Measurements from ENCODE around the gene GPR27.

Gene GPR27

GRCh38 chr3:71733319-71733718, 20.3 kb upstream of the GPR27 start:
- DNase-seq = no peak

- no peak for DNase-seq
Measured at GRCh38 chr3:71734881-71735280, 18.8 kb upstream of the GPR27 start.

GRCh38 chr3:71742621-71743020, 11.0 kb upstream of the GPR27 start:
- no peak for DNase-seq

DNA sequence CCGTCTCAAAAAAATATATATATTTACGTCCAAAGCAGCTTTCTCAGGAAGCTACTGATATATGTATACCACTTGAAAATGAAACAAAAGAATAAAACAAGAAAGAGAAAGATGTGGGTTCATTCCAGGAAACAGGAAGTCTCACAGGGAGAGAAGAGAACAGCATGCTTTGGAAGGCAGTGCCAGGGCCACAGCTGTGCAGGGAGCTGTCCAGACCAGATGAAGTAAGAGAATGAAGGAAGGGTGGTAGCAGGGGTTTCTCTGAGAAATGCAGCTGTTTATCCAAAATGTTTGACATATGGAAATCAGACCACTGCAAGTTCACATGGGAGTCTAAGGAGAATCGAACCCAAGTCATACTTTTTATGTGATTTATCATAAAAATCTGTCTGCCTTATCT, 8.9 kb upstream of the GPR27 start:
- DNase-seq = no peak

GRCh38 chr3:71751602-71752001, 2.1 kb upstream of the GPR27 start:
- no peak for DNase-seq

DNA sequence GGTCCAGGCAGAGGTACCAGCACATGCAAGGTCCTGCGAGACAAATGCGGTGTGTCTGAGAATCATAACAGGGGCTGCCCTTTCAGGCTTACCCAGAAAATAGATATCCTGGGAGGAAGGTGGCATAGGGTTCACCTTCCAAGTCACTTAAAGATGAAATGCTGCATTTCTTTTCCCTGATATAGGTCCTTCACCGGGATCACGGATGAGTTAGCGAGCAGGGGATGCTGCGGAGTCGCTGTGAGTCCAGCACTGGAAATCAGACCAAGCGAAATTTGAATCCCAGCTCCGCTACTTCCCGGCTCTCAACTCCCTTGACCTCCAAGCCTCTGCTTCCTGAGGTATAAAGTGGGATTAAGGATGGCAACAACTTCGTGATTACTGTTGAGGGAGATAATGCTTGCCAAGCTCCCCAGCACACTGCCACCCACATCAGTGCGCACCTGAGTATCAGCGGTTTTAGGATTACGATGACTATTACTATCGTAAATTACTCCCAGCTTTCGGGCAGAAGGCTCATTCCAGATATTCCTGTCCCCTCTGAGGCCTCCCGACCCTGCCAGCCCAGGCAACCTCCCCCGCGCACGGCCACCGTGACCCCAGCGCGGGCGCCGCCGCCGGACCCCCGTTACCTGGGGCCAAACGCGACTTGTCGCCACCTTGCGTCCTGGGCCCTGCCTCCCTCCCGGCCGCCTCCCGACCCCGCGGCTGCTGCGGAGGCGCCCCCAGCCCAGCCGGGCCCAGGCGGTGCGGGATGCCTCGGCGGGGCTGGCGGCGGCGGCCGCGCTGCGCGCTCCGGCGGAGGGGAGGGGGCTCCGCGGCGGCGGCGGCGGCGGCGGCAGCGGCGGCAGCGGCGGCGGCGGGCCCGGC, 589 bp upstream of the GPR27 start:
- DNase-seq = no peak

DNA sequence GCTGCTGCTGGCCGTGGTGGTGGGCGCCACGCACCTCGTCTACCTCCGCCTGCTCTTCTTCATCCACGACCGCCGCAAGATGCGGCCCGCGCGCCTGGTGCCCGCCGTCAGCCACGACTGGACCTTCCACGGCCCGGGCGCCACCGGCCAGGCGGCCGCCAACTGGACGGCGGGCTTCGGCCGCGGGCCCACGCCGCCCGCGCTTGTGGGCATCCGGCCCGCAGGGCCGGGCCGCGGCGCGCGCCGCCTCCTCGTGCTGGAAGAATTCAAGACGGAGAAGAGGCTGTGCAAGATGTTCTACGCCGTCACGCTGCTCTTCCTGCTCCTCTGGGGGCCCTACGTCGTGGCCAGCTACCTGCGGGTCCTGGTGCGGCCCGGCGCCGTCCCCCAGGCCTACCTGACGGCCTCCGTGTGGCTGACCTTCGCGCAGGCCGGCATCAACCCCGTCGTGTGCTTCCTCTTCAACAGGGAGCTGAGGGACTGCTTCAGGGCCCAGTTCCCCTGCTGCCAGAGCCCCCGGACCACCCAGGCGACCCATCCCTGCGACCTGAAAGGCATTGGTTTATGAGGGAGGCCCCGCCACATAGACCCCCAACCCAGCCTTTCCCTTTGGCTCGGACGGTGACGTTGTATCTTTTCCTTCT, 1.1 kb downstream of the GPR27 start:
- DNase-seq = no peak

DNA sequence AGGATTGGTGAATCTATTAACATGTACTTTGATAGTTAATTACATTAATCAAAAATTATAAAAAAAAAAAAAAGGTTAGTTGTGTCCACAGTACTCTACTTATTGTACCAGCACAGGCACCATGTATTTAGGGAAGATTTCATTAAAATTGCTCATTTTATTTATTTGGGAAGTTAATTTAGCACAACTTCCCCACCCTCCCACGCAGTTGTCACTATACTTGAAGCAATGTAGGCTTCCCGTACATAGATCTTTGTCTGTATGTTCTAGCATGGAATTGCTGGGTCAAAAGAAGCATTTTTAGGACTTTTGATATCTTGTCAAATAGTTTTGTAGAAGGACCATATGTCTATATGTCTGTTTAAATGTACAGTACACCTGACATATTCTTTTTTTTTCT, 4.4 kb downstream of the GPR27 start:
- no peak for DNase-seq

DNA sequence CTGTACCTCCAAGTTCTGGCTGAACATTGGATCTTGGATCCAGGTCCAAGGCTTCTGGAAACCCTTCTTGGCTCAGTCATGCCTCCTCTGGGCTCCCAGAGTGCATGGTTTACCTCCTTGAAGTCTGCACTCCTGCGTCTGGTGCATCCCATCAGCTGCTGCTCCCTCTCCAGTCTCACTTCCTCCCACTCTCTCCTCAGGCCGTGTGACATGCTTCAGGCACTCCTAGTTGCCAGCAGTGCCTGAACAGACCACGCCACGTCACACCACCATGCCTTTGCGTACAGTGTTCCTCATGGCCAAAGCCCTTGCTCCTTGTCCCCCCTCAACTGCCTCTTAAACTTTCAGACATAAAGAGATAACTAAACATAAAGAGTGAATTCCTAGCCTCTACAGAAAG, 5.7 kb downstream of the GPR27 start:
- no peak for DNase-seq

- DNase-seq = no peak
Measured at GRCh38 chr3:71760140-71760539, 6.5 kb downstream of the GPR27 start.

DNA sequence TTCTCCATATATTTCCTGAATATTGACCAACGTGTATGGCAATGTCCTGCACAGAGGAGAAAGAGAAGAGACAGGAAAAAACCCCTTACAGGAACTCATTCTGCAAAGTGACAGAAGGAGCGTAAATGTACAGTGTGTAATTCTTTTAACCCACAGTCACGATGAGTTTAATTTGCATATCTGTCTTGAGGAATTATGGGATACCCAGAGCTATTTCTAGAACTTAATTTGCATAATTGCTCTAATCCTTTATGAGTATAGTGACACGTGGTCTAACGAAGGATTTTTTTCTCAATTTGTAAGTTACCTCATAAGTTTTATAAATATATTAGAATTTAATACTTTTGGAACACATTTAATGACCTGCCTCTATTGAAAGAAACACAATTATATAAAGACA, 9.8 kb downstream of the GPR27 start:
- no peak for DNase-seq

DNA sequence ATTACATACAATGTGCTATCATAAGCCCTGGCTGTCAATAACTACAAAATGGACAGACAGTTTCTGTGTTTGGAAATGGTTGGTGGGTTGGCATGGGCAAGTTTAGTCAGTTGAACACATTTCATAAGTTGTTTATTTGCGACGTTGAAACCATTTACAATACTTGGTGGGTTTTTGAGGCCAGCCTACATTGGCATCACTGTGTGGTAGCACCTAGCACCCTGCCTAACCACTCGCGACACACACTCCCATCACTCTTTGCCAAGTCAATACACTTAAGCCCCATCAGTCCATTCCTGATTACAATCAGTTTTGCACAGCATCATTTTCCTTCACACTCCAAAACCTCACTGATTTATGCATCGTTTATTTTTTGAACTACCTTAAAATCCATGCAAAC, 17.5 kb downstream of the GPR27 start:
- no peak for DNase-seq

- DNase-seq = no peak
Measured at GRCh38 chr3:71771884-71772283, 18.2 kb downstream of the GPR27 start.

GRCh38 chr3:71776538-71776937, 22.9 kb downstream of the GPR27 start:
- no peak for DNase-seq

- DNase-seq = no peak
Measured at GRCh38 chr3:71778353-71778752, 24.7 kb downstream of the GPR27 start.

DNA sequence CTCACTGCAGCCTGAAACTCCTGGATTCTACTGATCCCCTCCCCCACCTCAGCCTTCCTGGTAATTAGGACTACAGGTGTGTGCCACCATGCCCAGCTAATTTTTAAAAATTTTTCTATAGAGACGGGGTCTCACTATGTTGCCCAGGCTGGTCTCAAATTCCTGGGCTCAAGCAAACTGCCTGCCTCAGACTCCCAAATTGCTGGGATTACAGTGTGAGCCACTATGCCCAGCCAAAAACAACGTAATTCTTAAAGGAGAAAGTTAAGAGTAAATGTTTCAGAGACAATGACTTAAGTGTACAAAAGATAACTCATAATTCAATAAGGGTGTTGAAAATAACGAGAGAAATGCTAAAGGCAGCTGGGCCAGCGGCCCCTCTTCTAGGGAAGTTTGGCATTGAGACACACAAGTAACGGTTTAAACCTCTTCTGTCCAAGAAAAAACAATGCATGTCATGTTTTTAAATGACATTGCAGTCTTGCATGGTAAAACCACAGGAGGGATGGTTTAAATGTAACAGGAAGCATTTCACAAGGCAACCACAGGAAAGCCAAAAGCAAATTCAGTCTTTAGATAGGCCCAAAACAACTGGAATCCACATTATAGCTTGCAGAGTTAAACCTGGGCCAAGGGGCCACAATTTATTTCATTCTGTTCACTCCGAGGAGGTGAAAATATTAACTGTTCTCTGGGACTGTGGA, 26.2 kb downstream of the GPR27 start:
- DNase-seq = no peak

- DNase-seq = no peak
Measured at GRCh38 chr3:71780430-71780829, 26.8 kb downstream of the GPR27 start.

- no peak for DNase-seq
Measured at GRCh38 chr3:71783152-71783551, 29.5 kb downstream of the GPR27 start.

GRCh38 chr3:71784201-71784913, 30.7 kb downstream of the GPR27 start:
- no peak for DNase-seq

DNA sequence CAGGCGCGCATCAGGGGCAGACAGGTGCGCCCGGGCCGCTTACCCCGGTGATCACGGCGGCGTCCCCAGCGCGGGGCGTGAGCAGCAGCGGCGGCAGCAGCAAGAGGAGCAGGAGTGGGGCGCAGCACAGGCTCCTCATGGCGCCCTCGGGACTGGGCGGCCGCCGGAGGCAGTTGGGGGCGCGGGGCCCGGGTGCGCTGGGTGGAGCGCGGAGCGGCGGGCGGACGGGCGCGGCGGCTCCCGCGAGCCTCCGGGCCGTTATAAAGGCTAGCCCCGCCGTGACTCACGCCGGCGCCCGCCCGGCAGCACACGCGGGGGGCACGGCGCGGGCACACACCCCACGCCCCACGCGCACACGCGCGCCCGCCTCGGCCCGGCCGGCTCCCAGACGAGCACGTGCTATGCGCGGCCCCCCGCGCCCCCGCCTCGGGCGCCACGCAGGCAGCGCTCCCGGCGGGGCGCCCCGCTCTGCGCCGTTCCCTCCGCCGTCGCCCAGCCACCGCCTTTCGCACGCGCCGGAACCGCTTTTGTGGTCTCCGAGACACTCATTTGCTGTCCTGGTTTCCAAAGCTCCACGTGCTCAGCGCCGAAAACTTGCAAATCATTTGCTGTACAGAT, 31.4 kb downstream of the GPR27 start, which contains the start of gene PROK2:
TSS of gene PROK2 (minus strand) at position 235 of the 618 bp plus-strand sequence. CDS start at position 139, 96 bp downstream.
- DNase-seq = no peak

GRCh38 chr3:71785532-71786216, 32.0 kb downstream of the GPR27 start:
- DNase-seq = no peak

GRCh38 chr3:71786217-71786549, 32.5 kb downstream of the GPR27 start:
- DNase-seq = no peak
